ENCODE results near the gene TRIP4.
"Not testable (repeated sequence)": the region's sequence is repeated elsewhere in the genome, so short reads cannot be mapped to it uniquely, and the experiment has no call there.

The TRIP4 gene

DNA sequence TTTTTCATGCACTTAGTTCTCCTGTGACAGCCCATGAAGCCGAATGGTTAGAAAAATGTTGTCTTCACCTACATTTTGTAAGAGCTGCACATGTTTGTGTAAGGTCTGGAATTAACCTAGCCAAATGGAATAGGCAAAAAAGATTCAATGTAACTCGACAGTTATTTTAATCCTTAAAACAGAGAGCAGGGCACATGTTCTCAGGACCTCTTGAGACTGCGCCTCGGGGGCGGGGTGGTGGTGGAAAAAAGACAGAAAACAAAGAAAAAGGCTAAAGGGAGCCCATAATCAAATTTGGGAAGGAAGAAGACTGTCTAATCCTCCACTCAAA, 31.0 kb upstream of the TRIP4 start:
- in situ Hi-C loops (cut with MboI; ENCODE audit: low sequenced_read_pairs, unreplicated experiment) = no loop called here
- DNase-seq (ENCODE audit: low spot score) = no peak
- TF ChIP-seq, protein P1, sequence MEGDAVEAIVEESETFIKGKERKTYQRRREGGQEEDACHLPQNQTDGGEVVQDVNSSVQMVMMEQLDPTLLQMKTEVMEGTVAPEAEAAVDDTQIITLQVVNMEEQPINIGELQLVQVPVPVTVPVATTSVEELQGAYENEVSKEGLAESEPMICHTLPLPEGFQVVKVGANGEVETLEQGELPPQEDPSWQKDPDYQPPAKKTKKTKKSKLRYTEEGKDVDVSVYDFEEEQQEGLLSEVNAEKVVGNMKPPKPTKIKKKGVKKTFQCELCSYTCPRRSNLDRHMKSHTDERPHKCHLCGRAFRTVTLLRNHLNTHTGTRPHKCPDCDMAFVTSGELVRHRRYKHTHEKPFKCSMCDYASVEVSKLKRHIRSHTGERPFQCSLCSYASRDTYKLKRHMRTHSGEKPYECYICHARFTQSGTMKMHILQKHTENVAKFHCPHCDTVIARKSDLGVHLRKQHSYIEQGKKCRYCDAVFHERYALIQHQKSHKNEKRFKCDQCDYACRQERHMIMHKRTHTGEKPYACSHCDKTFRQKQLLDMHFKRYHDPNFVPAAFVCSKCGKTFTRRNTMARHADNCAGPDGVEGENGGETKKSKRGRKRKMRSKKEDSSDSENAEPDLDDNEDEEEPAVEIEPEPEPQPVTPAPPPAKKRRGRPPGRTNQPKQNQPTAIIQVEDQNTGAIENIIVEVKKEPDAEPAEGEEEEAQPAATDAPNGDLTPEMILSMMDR (IDR thresholded peaks at IDR 0.05; ENCODE audit: borderline replicate concordance, control extremely low read depth, extremely low read depth, insufficient read depth, missing control alignments) = no peak

- in situ Hi-C loops (cut with MboI; ENCODE audit: low sequenced_read_pairs, unreplicated experiment) = no loop called here
- DNase-seq (ENCODE audit: low spot score) = no peak
- TF ChIP-seq, protein P1 (IDR thresholded peaks at IDR 0.05; ENCODE audit: borderline replicate concordance, control extremely low read depth, extremely low read depth, insufficient read depth, missing control alignments) = no peak
These were observed 26.4 kb upstream of the TRIP4 start for GRCh38 chr15:64361259-64361658.

GRCh38 chr15:64369078-64369607, 18.5 kb upstream of the TRIP4 start:
- no peak for DNase-seq (ENCODE audit: low spot score)
- TF ChIP-seq, protein P1 (IDR thresholded peaks at IDR 0.05; ENCODE audit: borderline replicate concordance, control extremely low read depth, extremely low read depth, insufficient read depth, missing control alignments) = no peak
- in situ Hi-C loops (cut with MboI; ENCODE audit: low sequenced_read_pairs, unreplicated experiment) = no loop called here

- DNase-seq (ENCODE audit: low spot score); in situ Hi-C loops (cut with MboI; ENCODE audit: low sequenced_read_pairs, unreplicated experiment): not testable (repeated sequence)
These were observed 16.3 kb upstream of the TRIP4 start for GRCh38 chr15:64371383-64371782.

DNA sequence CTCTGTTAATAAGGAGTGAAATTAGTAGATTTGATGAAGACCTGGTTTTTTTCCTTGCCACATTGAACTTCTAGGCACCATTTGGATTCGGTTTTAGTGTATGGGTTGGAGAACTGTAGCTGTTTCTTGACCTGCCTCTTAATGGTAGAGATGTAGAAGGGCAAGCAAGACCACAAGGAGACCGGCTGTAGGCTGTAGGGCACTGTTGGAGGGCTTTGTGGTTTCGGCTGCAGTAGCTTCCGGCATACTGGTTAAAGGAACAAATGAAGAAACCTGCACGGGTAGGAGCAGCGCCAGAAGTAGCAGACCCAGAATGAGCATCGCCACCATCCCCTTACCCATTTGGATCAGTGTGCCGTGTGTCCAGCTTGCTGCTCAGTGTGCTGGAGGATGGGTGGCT, 14.3 kb upstream of the TRIP4 start:
- in situ Hi-C loops (cut with MboI; ENCODE audit: low sequenced_read_pairs, unreplicated experiment) = no loop called here
- DNase-seq (ENCODE audit: low spot score) = no peak
- TF ChIP-seq, protein P1 (IDR thresholded peaks at IDR 0.05; ENCODE audit: borderline replicate concordance, control extremely low read depth, extremely low read depth, insufficient read depth, missing control alignments) = no peak

- in situ Hi-C loops (cut with MboI; ENCODE audit: low sequenced_read_pairs, unreplicated experiment) = no loop called here
- TF ChIP-seq, protein P1 (IDR thresholded peaks at IDR 0.05; ENCODE audit: borderline replicate concordance, control extremely low read depth, extremely low read depth, insufficient read depth, missing control alignments) = no peak
- no peak for DNase-seq (ENCODE audit: low spot score)
These were observed 8.2 kb upstream of the TRIP4 start for GRCh38 chr15:64379216-64379960.

DNA sequence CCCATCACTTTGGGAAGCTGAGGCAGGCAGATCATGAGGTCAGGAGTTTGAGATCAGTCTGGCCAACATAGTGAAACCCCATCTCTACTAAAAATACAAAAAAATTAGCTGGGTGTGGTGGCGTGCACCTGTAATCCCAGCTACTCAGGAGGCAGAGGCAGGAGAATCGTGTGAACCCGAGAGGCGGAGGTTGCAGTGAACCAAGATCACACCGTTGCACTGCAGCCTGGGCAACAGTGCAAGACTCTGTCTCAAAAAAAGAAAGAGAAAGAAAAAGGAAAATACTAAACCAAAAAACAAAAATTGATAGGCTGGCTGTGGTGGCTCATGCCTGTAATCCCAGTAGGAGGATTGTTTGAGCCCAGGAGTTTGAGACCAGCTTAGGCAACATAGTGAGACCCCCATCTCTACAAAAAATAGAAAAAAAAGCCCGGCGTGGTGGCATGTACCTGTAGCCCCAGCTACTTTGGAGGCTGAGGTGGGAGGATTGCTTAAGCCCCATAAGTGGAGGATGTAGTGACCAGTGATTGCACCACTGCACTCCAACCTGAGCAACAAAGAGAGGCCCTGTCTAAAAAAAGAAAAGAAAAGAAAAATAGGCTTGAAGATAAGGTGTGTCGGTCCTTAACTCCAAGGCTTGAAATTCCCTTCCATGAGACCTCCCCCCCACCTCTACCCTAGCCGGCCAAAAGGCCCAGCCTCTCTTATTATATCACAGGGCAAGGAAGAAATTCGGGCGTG, 7.3 kb upstream of the TRIP4 start:
- DNase-seq (ENCODE audit: low spot score); in situ Hi-C loops (cut with MboI; ENCODE audit: low sequenced_read_pairs, unreplicated experiment): not testable (repeated sequence)
